Smooth muscle cell of the brain vasculature (primary cell): ENCODE results near the gene PPM1F.
"Not testable (repeated sequence)": the region's sequence is repeated elsewhere in the genome, so short reads cannot be mapped to it uniquely, and the experiment has no call there.

Experiments used
- DNase-seq: peaks from one replicate; pipeline ENCODE4 v3.0.0-alpha.2; 2012; ENCODE audit warnings: low read depth, low spot score

PPM1F gene

GRCh38 chr22:21942407-21943343 lies 10.0 kb downstream of the PPM1F start:
- no peak for DNase-seq

GRCh38 chr22:21941921-21942320 lies 10.7 kb downstream of the PPM1F start:
- DNase-seq: no peak

- DNase-seq: no peak
These were observed 12.1 kb downstream of the PPM1F start for GRCh38 chr22:21940521-21940920.

GRCh38 chr22:21939935-21940334 lies 12.7 kb downstream of the PPM1F start:
- not testable (repeated sequence) for DNase-seq

- no peak for DNase-seq
These were observed 13.2 kb downstream of the PPM1F start for GRCh38 chr22:21939461-21939913.

GRCh38 chr22:21938906-21939305 lies 13.7 kb downstream of the PPM1F start:
- no peak for DNase-seq

GRCh38 chr22:21938071-21938822 lies 14.4 kb downstream of the PPM1F start:
- DNase-seq: peak; percentile 76

- no peak for DNase-seq
These were observed 14.9 kb downstream of the PPM1F start for GRCh38 chr22:21937821-21938070.

- DNase-seq: no peak
These were observed 15.4 kb downstream of the PPM1F start for GRCh38 chr22:21937041-21937820.

GRCh38 chr22:21936151-21936775 lies 16.4 kb downstream of the PPM1F start:
- DNase-seq: no peak

- no peak for DNase-seq
These were observed 18.7 kb downstream of the PPM1F start for GRCh38 chr22:21933910-21934309.

GRCh38 chr22:21933413-21933812 lies 19.2 kb downstream of the PPM1F start:
- no peak for DNase-seq

- DNase-seq: no peak
These were observed 20.3 kb downstream of the PPM1F start for GRCh38 chr22:21932347-21932746.

GRCh38 chr22:21931056-21931455 lies 21.6 kb downstream of the PPM1F start:
- no peak for DNase-seq

- no peak for DNase-seq
These were observed 23.4 kb downstream of the PPM1F start for GRCh38 chr22:21929253-21929652.

GRCh38 chr22:21928048-21928447 lies 24.6 kb downstream of the PPM1F start:
- DNase-seq: no peak

- no peak for DNase-seq
These were observed 25.3 kb downstream of the PPM1F start for GRCh38 chr22:21927174-21927823.

- DNase-seq: no peak
These were observed 25.9 kb downstream of the PPM1F start for GRCh38 chr22:21926728-21927127.

- DNase-seq: no peak
These were observed 29.5 kb downstream of the PPM1F start for GRCh38 chr22:21923163-21923561.

- DNase-seq: no peak
These were observed 30.1 kb downstream of the PPM1F start for GRCh38 chr22:21922370-21923162.
